Heart right ventricle (tissue), 16 donors: ENCODE data around the gene TMEM72. TPM values are rescaled to one million over a fixed set of nuclear protein-coding genes. Genes with fewer than 3 reads are reported as not detected.
A peak's percentile ranks its signal among the peaks of the same experiment; 100 is the strongest.
"Not testable (repeated sequence)": the region's sequence is repeated elsewhere in the genome, so short reads cannot be mapped to it uniquely, and the experiment has no call there.

Experiments
- ATAC-seq, 8 donors: fragments of 200-7000 bp; cut with Tn5 transposase; one replicate each; pipeline ENCODE4 v1.9.1; 2020; ENCODE audit warnings: mild to moderate bottlenecking in 8 of 8, moderate library complexity in 8 of 8, moderate number of reproducible peaks in 1 of 8
- DNase-seq, 2 donors: peaks; one replicate each; pipeline ENCODE4 v3.0.0-alpha.2; 2020
- H3K27ac ChIP-seq, 10 donors: fragments of 200-600 bp; sonication (generic) in 2 of 10; one replicate each; pipeline versions ENCODE4 v1.5.0 to v1.8.0; 2020 to 2022; ENCODE audit warnings: mild to moderate bottlenecking in 3 of 10
- H3K27me3 ChIP-seq, 7 donors: fragments of 200-600 bp; one replicate each; pipeline ENCODE4 v1.8.0; 2021 to 2022; ENCODE audit warnings: mild to moderate bottlenecking in 2 of 7
- H3K36me3 ChIP-seq, 9 donors: fragments of 200-600 bp; sonication (generic) in 1 of 9; one replicate each; pipeline versions ENCODE4 v1.5.0 to v1.8.0; 2020 to 2022; ENCODE audit warnings: mild to moderate bottlenecking in 2 of 9
- H3K4me1 ChIP-seq, 9 donors: fragments of 200-600 bp; sonication (generic) in 1 of 9; one replicate each; pipeline versions ENCODE4 v1.5.0 to v1.8.0; 2020 to 2022; ENCODE audit warnings: mild to moderate bottlenecking in 4 of 9
- H3K4me3 ChIP-seq, 10 donors: fragments of 200-600 bp; sonication (generic) in 2 of 10; one replicate each; pipeline versions ENCODE4 v1.5.0 to v1.8.0; 2020 to 2022; ENCODE audit warnings: mild to moderate bottlenecking in 7 of 10, moderate library complexity in 2 of 10
- H3K9me3 ChIP-seq, 11 donors: fragments of 200-600 bp in 10 of 11; sonication (generic) in 2 of 11; one replicate each; pipeline versions ENCODE4 v1.5.0 to v1.8.0; 2013 to 2022; ENCODE audit warnings: mild to moderate bottlenecking in 2 of 11, control low read depth in 1 of 11, moderate library complexity in 1 of 11
- CTCF ChIP-seq, 9 donors: fragments of 200-600 bp; sonication (generic) in 2 of 9; IDR thresholded peaks; one replicate each; pipeline versions ENCODE4 v1.5.0 to v1.8.0; 2021 to 2022; ENCODE audit warnings: antibody characterized with exemption in 9 of 9, mild to moderate bottlenecking in 5 of 9, moderate library complexity in 1 of 9
- WGBS, 2 donors: extraction: QIAGEN DNeasy Blood & Tissue Kit; methylation state at CpG; one replicate each; pipeline ENCODE4 v1.1.7; 2013; ENCODE audit warnings: inconsistent platforms in 1 of 2; 5-methylcytosine and 5-hydroxymethylcytosine counted together
- intact Hi-C, 10 donors: fragments of 100-400 bp; cut with DNase I; formaldehyde crosslinking; loops; one replicate each; pipeline versions ENCODE4 v1.11.1 to v1.14.2; 2022
- polyA plus RNA-seq, 2 donors: library from polyadenylated mRNA; stranded (reverse); fragments of 200-250 nt; gene quantifications; one replicate each; pipeline ENCODE4 v1.2.3, GENCODE V29; 2013
- total RNA-seq, 10 donors: library from RNA; stranded (reverse); fragmentation: NEBNext Ultra II Directional in 3 of 10; extraction: Animal tissue kit (Norgen Biotek cat#: 25700) in 3 of 10; gene quantifications; one replicate each; pipeline versions ENCODE4 v1.2.1 to v1.2.4, GENCODE V29; 2021 to 2023
- donor health status: Arrhythmogenic right ventricular cardiomyopathy.
- donor health status: ischemic (EF 13 %, LVEDD 7.1; RV severe dilation, severe dysfunction).
- donor health status: healthy with polysubstance abuse.
- donor health status: DM: no; HTN: yes; CAD: no.
- donor health status: DM: no; HTN: no; CAD: no.
- donor health status: ischemic (EF 25% LVEDD 6.9; RV normal size, moderate dysfunction).
- donor health status: ischemic (EF 25% LVEDD 5.7; RV mildly dilated, moderate dysfunction).
- donor health status: healthy.
- donor health status: DM: yes; HTN: yes; CAD: no.
- donor health status: Ischemic cardiomyopathy.
- donor health status: ischemic (EF 35%, LVEDD 5.7; RV mildly dilated, moderate dysfunction).
- donor health status: nonischemic (EF 11% LVEDD 7.7; RV severe dilation, severe dysfunction).
- donor health status: DM: yes; HTN: yes; CAD: no.
- donor health status: PGD.
- donor health status: ischemic (EF 29% LVEDD 5.4; RV normal size, mild dysfunction).
- donor health status: nonischemic (EF 23%, LVEDD 6.1; RV moderate dilation, normal function).

TMEM72 gene
- total and polyA plus RNA-seq, 12 donors: 0.17 to 0.22 TPM; not detected in 10

DNA sequence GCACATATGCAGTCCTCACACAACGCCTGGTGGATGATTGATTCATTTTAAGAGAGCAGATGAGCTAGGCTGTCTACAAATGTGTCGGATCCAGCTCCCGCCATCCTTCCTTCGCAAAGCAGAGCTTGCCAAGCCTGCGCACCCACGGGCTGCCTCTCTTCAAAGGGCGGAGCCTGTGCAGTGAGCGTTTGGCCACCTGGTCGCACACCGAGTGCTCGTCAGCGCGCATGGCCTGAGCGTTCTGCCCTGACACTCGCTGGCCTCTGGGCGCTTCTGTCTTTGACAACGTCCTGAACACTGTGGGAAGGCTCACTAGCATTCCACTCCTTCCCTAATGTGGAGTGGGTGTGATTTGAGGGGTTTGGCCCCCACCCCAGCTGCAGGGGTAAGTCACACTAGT lies 47.1 kb upstream of the TMEM72 start:
- peaks cover 0 to 30% (median 7%) of the 10 kb centered on the region in 7 donors for H3K27me3 ChIP-seq
- peaks cover 3 to 35% (median 16%) of the 10 kb centered on the region in 9 donors for H3K4me1 ChIP-seq
- H3K36me3 ChIP-seq: no peaks in the 10 kb centered on the region
- 44 to 49% methylated on average over 17 of the region's 17 CpGs for WGBS, 2 donors
- H3K27ac ChIP-seq: peak overlapping the region; percentile 0 to 72 (median 63)
- intact Hi-C loops: loop anchor here in 7 of 10 donors (2.0 to 10.0 kb wide), 9 partner anchors 475 to 1193 kb away; partner anchors contain the start of gene CXCL12 (in 2 of the 7)
- no peak for TF ChIP-seq CTCF (IDR thresholded peaks at IDR 0.05)
- ATAC-seq: peak; percentile 14 to 75 (median 48)
- DNase-seq: peak in 1 of 2 donors; percentile 37
- peak overlapping the region; percentile 29 to 60 (median 54) for H3K4me3 ChIP-seq
- no peaks in the 10 kb centered on the region for H3K9me3 ChIP-seq

GRCh38 chr10:44864637-44865288 lies 46.4 kb upstream of the TMEM72 start:
- peak overlapping the region; percentile 29 to 60 (median 54) for H3K4me3 ChIP-seq
- H3K36me3 ChIP-seq: no peaks in the 10 kb centered on the region
- DNase-seq: peak; percentile 91 to 95
- peak overlapping the region; percentile 0 to 72 (median 63) for H3K27ac ChIP-seq
- H3K4me1 ChIP-seq: peaks cover 3 to 35% (median 16%) of the 10 kb centered on the region in 9 donors
- peak; percentile 92 to 98 (median 97) for ATAC-seq
- H3K9me3 ChIP-seq: no peaks in the 10 kb centered on the region
- peaks cover 0 to 30% (median 7%) of the 10 kb centered on the region in 7 donors for H3K27me3 ChIP-seq
- peak; percentile 95 to 99 (median 98) for TF ChIP-seq CTCF (IDR thresholded peaks at IDR 0.05)
- WGBS, 2 donors: 0 to 1% methylated on average over 42 of the region's 42 CpGs
- intact Hi-C loops: loop anchor here in 7 of 10 donors (2.0 to 10.0 kb wide), 9 partner anchors 476 to 1194 kb away; partner anchors contain the start of gene CXCL12 (in 2 of the 7)

DNA sequence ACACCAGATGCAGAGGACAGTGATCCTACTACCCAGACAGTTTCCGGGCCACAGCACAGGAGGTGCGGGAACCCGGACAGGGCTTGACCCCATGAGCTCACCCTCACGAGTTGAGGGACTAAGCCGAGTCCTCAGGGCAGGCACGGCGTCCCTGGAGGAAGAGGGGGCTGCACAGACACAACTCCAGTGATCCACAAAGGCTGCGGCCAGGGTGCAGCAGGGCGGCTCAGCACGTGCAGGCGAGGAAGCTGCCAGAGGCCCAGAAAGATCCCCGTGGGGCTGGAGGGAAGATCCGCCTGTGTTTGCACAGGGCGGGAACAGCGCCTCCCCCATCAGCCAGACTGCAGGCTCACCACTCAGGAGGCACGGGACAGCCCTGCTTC lies 45.9 kb upstream of the TMEM72 start:
- 32 to 38% methylated on average over 16 of the region's 16 CpGs for WGBS, 2 donors
- intact Hi-C loops: loop anchor here in 5 of 10 donors (2.0 to 10.0 kb wide), 4 partner anchors 476 to 1194 kb away; partner anchors contain the start of gene CXCL12 (in 1 of the 5)
- Histone ChIP-seq H3K27ac (peak overlapping the region in 6 of 10 donors; percentile 5 to 72 (median 65)), H3K36me3 (no peaks in the 10 kb centered on the region), H3K27me3 (peaks cover 0 to 30% (median 7%) of the 10 kb centered on the region in 7 donors), H3K4me3 (peak overlapping the region in 9 of 10 donors; percentile 29 to 60 (median 55)), H3K9me3 (no peaks in the 10 kb centered on the region), H3K4me1 (peaks cover 3 to 35% (median 16%) of the 10 kb centered on the region in 9 donors)
- no peak for TF ChIP-seq CTCF (IDR thresholded peaks at IDR 0.05)
- ATAC-seq: peak; percentile 22 to 44 (median 34)
- peak in 1 of 2 donors; percentile 54 for DNase-seq

DNA sequence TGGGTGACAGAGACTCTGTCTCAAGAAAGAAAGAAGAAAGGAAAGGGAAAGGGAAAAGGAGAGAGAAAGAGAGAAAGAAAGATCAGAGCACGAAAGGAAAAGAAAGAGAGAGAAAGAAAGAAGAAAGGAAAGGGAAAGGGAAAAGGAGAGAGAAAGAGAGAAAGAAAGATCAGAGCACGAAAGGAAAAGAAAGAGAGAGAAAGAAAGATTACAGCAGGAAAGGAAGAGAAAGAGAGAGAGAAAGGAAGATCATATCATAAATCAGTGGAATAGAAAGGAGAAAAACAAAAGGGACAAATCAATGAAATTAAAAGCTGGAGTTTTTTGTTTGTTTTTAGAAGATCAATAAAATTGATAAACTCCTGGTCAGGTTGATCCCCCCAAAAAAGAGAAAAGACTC lies 44.8 kb upstream of the TMEM72 start:
- not testable (repeated sequence) for H3K27ac ChIP-seq, H3K9me3 ChIP-seq, H3K36me3 ChIP-seq, DNase-seq, H3K4me3 ChIP-seq, ATAC-seq
- Histone ChIP-seq H3K4me1 (peaks cover 3 to 30% (median 16%) of the 10 kb centered on the region in 9 donors), H3K27me3 (peaks cover 0 to 30% (median 7%) of the 10 kb centered on the region in 7 donors)
- 96% methylated on average over 2 of the region's 2 CpGs for WGBS, 2 donors
- intact Hi-C loops: loop anchor here in 1 of 10 donors (10.0 kb wide), 1 partner anchor 562 kb away; no protein-coding TSS in a partner anchor
